K562 (cell line): ENCODE results near the gene LARP4B. TPM values are rescaled to one million over a fixed set of nuclear protein-coding genes. Genes with fewer than 3 reads are reported as not detected.

Experiments
- ATAC-seq: fragments of 200-7000 bp; cut with Tn5 transposase; 3 replicates; pipeline ENCODE4 v1.9.1; 2020; ENCODE audit warnings: moderate library complexity
- BruUV-seq: library from RNA; stranded (reverse); fragments of 400-500 nt; replicated peaks from 2 replicates; lab custom pipeline; 2021; lab: Mats Ljungman, UMichigan
- CTCF ChIA-PET: fragments of 300-600 bp; formaldehyde crosslinking; extraction: SDS; loops from one replicate; lab custom pipeline; 2021; ENCODE audit warnings: low intra/inter-chr PET ratio; lab: Yijun Ruan, JAX
- POLR2A ChIA-PET: fragments of 300-600, 350-650 bp; sonication (Branson Sonifier 250); formaldehyde crosslinking; extraction: SDS; loops from one replicate; lab custom pipeline; 2021; ENCODE audit warnings: antibody characterized with exemption, inconsistent platforms; lab: Yijun Ruan, JAX
- DNase-seq, 4 experiments: peaks; one replicate each; pipeline versions ENCODE4 v3.0.0 to v3.0.0-alpha.2; 2011 to 2018; ENCODE audit warnings: low spot score in 3 of 4, mixed read lengths in 3 of 4; ENCODE audit errors: extremely low read depth in 1 of 4
- FAIRE-seq: peaks from 2 replicates; lab custom pipeline; 2011; peaks lifted over from hg19 to GRCh38; lab: Jason Lieb, UNC
- H2AFZ ChIP-seq: 2 replicates; pipeline ENCODE4 v1.6.0; 2011; ENCODE audit warnings: low read depth, low read length, control low read depth, inconsistent platforms
- H3K27ac ChIP-seq: fragments of 200-600 bp; 3 replicates; pipeline ENCODE4 v1.8.0; 2011; ENCODE audit warnings: low read depth, mild to moderate bottlenecking, control low read depth, inconsistent platforms, low read length, moderate library complexity, mixed read lengths; ENCODE audit errors: extremely low read depth
- H3K27me3 ChIP-seq, 2 experiments: fragments of 300-600 bp in 1 of 2; 2 replicates in 1 of 2; 3 replicates in 1 of 2; pipeline versions ENCODE4 v1.6.0 to v1.8.0; 2011; ENCODE audit warnings: inconsistent platforms in 2 of 2, low read length in 2 of 2, mild to moderate bottlenecking in 1 of 2, mixed read lengths in 1 of 2, moderate library complexity in 1 of 2; ENCODE audit not compliant: control insufficient read depth in 2 of 2, insufficient read depth in 2 of 2
- H3K36me3 ChIP-seq: fragments of 300-600 bp; 3 replicates; pipeline ENCODE4 v1.8.0; 2011; ENCODE audit warnings: mild to moderate bottlenecking, low read length, inconsistent platforms; ENCODE audit not compliant: control insufficient read depth, insufficient read depth
- H3K4me1 ChIP-seq, 2 experiments: fragments of 200-600 bp in 1 of 2; replicated peaks in 1 of 2; 2 replicates in 1 of 2; 3 replicates in 1 of 2; pipeline versions ENCODE4 v1.5.1 to v1.8.0; 2011; ENCODE audit warnings: inconsistent platforms in 2 of 2, low read length in 2 of 2, mild to moderate bottlenecking in 1 of 2, mixed read lengths in 1 of 2, moderate library complexity in 1 of 2; ENCODE audit not compliant: control insufficient read depth in 2 of 2, insufficient read depth in 2 of 2
- H3K4me2 ChIP-seq: 2 replicates; pipeline ENCODE4 v1.6.1; 2011; ENCODE audit warnings: low read length, control low read depth, inconsistent platforms, mixed read lengths; ENCODE audit not compliant: insufficient read depth
- H3K4me3 ChIP-seq: fragments of 200-600 bp; sonication (generic), shearing (Covaris generic); 2 replicates; pipeline ENCODE4 v1.5.1; 2016; ENCODE audit warnings: control low read depth, inconsistent platforms
- H3K79me2 ChIP-seq: fragments of 200-600 bp; 3 replicates; pipeline ENCODE4 v1.8.0; 2011; ENCODE audit warnings: low read length, inconsistent platforms; ENCODE audit not compliant: control insufficient read depth, insufficient read depth
- H3K9ac ChIP-seq, 2 experiments: 2 replicates each; pipeline versions ENCODE4 v1.6.0 to v1.6.1; 2011; ENCODE audit warnings: low read depth in 2 of 2, low read length in 2 of 2, control low read depth in 1 of 2, inconsistent platforms in 1 of 2, mild to moderate bottlenecking in 1 of 2, mixed read lengths in 1 of 2; ENCODE audit not compliant: insufficient read depth in 1 of 2
- H3K9me1 ChIP-seq: one replicate; pipeline ENCODE4 v1.6.0; 2011; ENCODE audit warnings: inconsistent platforms, mild to moderate bottlenecking, low read length, moderate library complexity; ENCODE audit not compliant: control insufficient read depth, insufficient read depth
- H3K9me3 ChIP-seq: replicated peaks from 2 replicates; pipeline ENCODE4 v1.5.1; 2011; ENCODE audit warnings: low read depth, low read length, inconsistent platforms; ENCODE audit not compliant: control insufficient read depth, insufficient read depth
- H4K20me1 ChIP-seq: replicated peaks from 2 replicates; pipeline ENCODE4 v1.6.1; 2011; ENCODE audit warnings: low read length, inconsistent platforms, mixed read lengths; ENCODE audit not compliant: control insufficient read depth, insufficient read depth
- ATF4 ChIP-seq: fragments of 450-650 bp; formaldehyde crosslinking; IDR thresholded peaks from 2 replicates; pipeline ENCODE4 v1.4.0; 2022; ENCODE audit warnings: mild to moderate bottlenecking, moderate library complexity
- HES1 ChIP-seq: fragments of 450-650 bp; IDR thresholded peaks from 2 replicates; pipeline ENCODE4 v1.6.1; 2016; ENCODE audit warnings: low read depth, mild to moderate bottlenecking, moderate library complexity
- PBX2 ChIP-seq, 2 experiments: IDR thresholded peaks in 1 of 2; conservative IDR thresholded peaks in 1 of 2; 2 replicates each; pipeline ENCODE4 v1.6.1; 2016; ENCODE audit warnings: low read depth in 2 of 2, mild to moderate bottlenecking in 1 of 2, missing compliant biosample characterization in 1 of 2, missing genetic modification characterization in 1 of 2, moderate library complexity in 1 of 2
- PHF8 ChIP-seq: fragments of 200-600 bp; sonication (generic); IDR thresholded peaks from 2 replicates; pipeline ENCODE4 v1.6.1; 2012; ENCODE audit warnings: mixed run types, mild to moderate bottlenecking, inconsistent platforms, low read length, moderate library complexity, borderline replicate concordance
- POLR2AphosphoS2 ChIP-seq: IDR thresholded peaks from 2 replicates; pipeline ENCODE4 v1.6.1; 2012; ENCODE audit warnings: low read length, improper control_type of control experiment
- POLR2G ChIP-seq: fragments of 200-400 bp; formaldehyde crosslinking; IDR thresholded peaks from 2 replicates; pipeline ENCODE4 v1.6.1; 2017; ENCODE audit warnings: low read depth, mild to moderate bottlenecking, antibody characterized with exemption, low read length, moderate library complexity
- POLR2H ChIP-seq: IDR thresholded peaks from 2 replicates; pipeline ENCODE4 v1.6.1; 2016; ENCODE audit warnings: missing genetic modification characterization, low read depth, mild to moderate bottlenecking, control low read depth, missing compliant biosample characterization, moderate library complexity
- RBM22 ChIP-seq: fragments of 200-400 bp; formaldehyde crosslinking; IDR thresholded peaks from 2 replicates; pipeline ENCODE4 v1.6.1; 2018; ENCODE audit warnings: low read length, low read depth; ENCODE audit not compliant: poor library complexity, severe bottlenecking
- SPI1 ChIP-seq: IDR thresholded peaks from 2 replicates; pipeline ENCODE4 v1.6.1; 2011; ENCODE audit warnings: low read depth, low read length, control low read depth, borderline replicate concordance
- STAT5B ChIP-seq: fragments of 250-450 bp; sonication (Bioruptor Pico); IDR thresholded peaks from 2 replicates; pipeline ENCODE4 v1.8.0; 2021; ENCODE audit warnings: mild to moderate bottlenecking, inconsistent platforms
- ZBTB33 ChIP-seq: sonication (generic); formaldehyde crosslinking; IDR thresholded peaks from 2 replicates; pipeline ENCODE4 v1.8.1; 2023; ENCODE audit warnings: mild to moderate bottlenecking, missing genetic modification reagents
- ZNF274 ChIP-seq: IDR thresholded peaks from 2 replicates; pipeline ENCODE4 v1.6.1; 2011; ENCODE audit warnings: low read depth, mild to moderate bottlenecking, low read length, moderate library complexity, borderline replicate concordance
- WGBS: fragments of 100-300 bp; shearing (Covaris generic); methylation state at CpG from one replicate; pipeline ENCODE4 v1.1.6; 2016; ENCODE audit warnings: low coverage, mixed read lengths; ENCODE audit not compliant: insufficient coverage; ENCODE audit errors: missing lambda C conversion rate; 5-methylcytosine and 5-hydroxymethylcytosine counted together
- in situ Hi-C: fragments of 300-500 bp; cut with MboI; formaldehyde crosslinking; loops from 4 replicates; pipeline ENCODE4 v1.15.0; 2018; ENCODE audit warnings: inconsistent platforms, mixed read lengths
- intact Hi-C: fragments of 100-400 bp; cut with micrococcal nuclease; formaldehyde crosslinking; loops from 2 replicates; pipeline ENCODE4 v1.14.2; 2022
- polyA plus RNA-seq, 8 experiments: library from polyadenylated mRNA; depleted of rRNA in 4 of 8; stranded (reverse) in 5 of 8; unstranded in 3 of 8; fragments of >200 nt; fragmentation: Nextera tagmentation in 2 of 8; fragmentation: Illumina TruSeq in 1 of 8; extraction: Ambion mirVana in 2 of 8; extraction: Trizol in 1 of 8; gene quantifications; 2 replicates each; pipeline versions ENCODE4 v1.2.1 to v1.2.3, GENCODE V29; 2011 to 2014; ENCODE audit warnings: inconsistent platforms in 1 of 8, missing spikeins in 1 of 8
- total RNA-seq, 7 experiments: library from RNA; depleted of rRNA in 6 of 7; stranded (reverse); fragments of >200 nt in 6 of 7; fragmentation: Illumina TruSeq in 2 of 7; extraction: Trizol in 2 of 7; gene quantifications; 2 replicates each; pipeline versions ENCODE4 v1.2.1 to v1.2.3, GENCODE V29; 2011 to 2021; ENCODE audit warnings: low replicate concordance in 1 of 7

LARP4B gene
- total and polyA plus RNA-seq, 9 of the 15 experiments (the other 6 are each of a cell fraction or from before 2014, with no cell fraction given) = 11.8 to 130 (median 42.6) TPM

- ATAC-seq (peak; percentile 15), FAIRE-seq (no peak), DNase-seq (no peak)
- ChIA-PET CTCF (no interaction called here), POLR2A (interaction anchor here (1.4 kb wide), 1 partner anchor 11 kb away, joined by 5 read pairs; no protein-coding TSS in a partner anchor)
- in situ Hi-C loops (no loop called here), intact Hi-C loops (no loop called here)
- Histone ChIP-seq H3K79me2 (no peaks in the 10 kb centered on the region), H3K9me3 (no peaks in the 10 kb centered on the region), H4K20me1 (peaks cover 11% of the 10 kb centered on the region), H3K4me1 (peaks cover 0 to 36% of the 10 kb centered on the region in 2 experiments; a peak in 2 of 5 replicates), H3K4me2 (no peak overlapping the region), H3K36me3 (peaks cover 37% of the 10 kb centered on the region), H3K27me3 (no peaks in the 10 kb centered on the region), H2AFZ (no peak overlapping the region), H3K9me1 (no peaks in the 10 kb centered on the region), H3K27ac (no peak overlapping the region), H3K4me3 (no peak overlapping the region), H3K9ac (no peak overlapping the region)
- BruUV-seq = no TSS peak
- TF ChIP-seq PHF8 (no peak), POLR2H (tag) (no peak), ATF4 (CRISPR knock-in tag) (no peak), POLR2AphosphoS2 (0 out of 2 replicates have a peak, but pooled peaks have one; percentile 41), ZNF274 (no peak), PBX2 (CRISPR knock-in tag; IDR thresholded peaks at IDR 0.05; ENCODE audit: low read depth) (no peak), PBX2 (tag; conservative IDR thresholded peaks at IDR 0.05; ENCODE audit: low read depth) (no peak), SPI1 (0 out of 2 replicates have a peak, but pooled peaks have one; percentile 21), POLR2G (peak; percentile 76), ZBTB33 (CRISPR knock-in tag) (peak; percentile 92), RBM22 (peak; percentile 63), STAT5B (no peak), HES1 (no peak)
- 80% methylated on average over 30 of the region's 53 CpGs for WGBS
Observed at GRCh38 chr10:804787-805619, 126.5 kb downstream of the LARP4B start.
